OCI-LY7 (cell line): ENCODE results near the gene KIN. TPM values are rescaled to one million over a fixed set of nuclear protein-coding genes. Genes with fewer than 3 reads are reported as not detected.
"Not testable (repeated sequence)": the region's sequence is repeated elsewhere in the genome, so short reads cannot be mapped to it uniquely, and the experiment has no call there.

Experiments
- BruUV-seq: library from RNA; stranded (reverse); fragments of 400-500 nt; replicated peaks from 2 replicates; lab custom pipeline; 2021; lab: Mats Ljungman, UMichigan
- CTCF ChIA-PET: fragments of 300-600 bp; sonication (Branson Sonifier 250); formaldehyde crosslinking; loops from one replicate; lab custom pipeline; 2022; ENCODE audit warnings: antibody characterized with exemption; ENCODE audit not compliant: unreplicated experiment; lab: Charles Lee
- POLR2A ChIA-PET: fragments of 300-600 bp; sonication (Branson Sonifier 250); formaldehyde crosslinking; loops from one replicate; lab custom pipeline; 2022; ENCODE audit warnings: antibody characterized with exemption; lab: Charles Lee
- DNase-seq: peaks from one replicate; pipeline ENCODE4 v3.0.0-alpha.2; 2015; ENCODE audit warnings: low spot score
- H2AFZ ChIP-seq: fragments of 200-600 bp; sonication (generic), shearing (Covaris generic); 2 replicates; pipeline ENCODE4 v1.6.1; 2014; ENCODE audit warnings: mild to moderate bottlenecking, antibody characterized with exemption, low read length, moderate library complexity
- H3K27ac ChIP-seq: fragments of 200-600 bp; sonication (generic); 2 replicates; pipeline ENCODE4 v1.5.1; 2014; ENCODE audit warnings: mixed run types, low read depth, mild to moderate bottlenecking, moderate library complexity, low read length, inconsistent platforms; ENCODE audit not compliant: poor library complexity, severe bottlenecking
- H3K36me3 ChIP-seq: fragments of 200-600 bp; sonication (generic); 2 replicates; pipeline ENCODE4 v1.6.1; 2014; ENCODE audit warnings: mild to moderate bottlenecking, antibody characterized with exemption, low read length, moderate library complexity, mixed read lengths; ENCODE audit not compliant: insufficient read depth
- H3K4me1 ChIP-seq: fragments of 200-600 bp; sonication (generic); 2 replicates; pipeline ENCODE4 v1.5.1; 2014; ENCODE audit warnings: mild to moderate bottlenecking, low read length; ENCODE audit not compliant: insufficient read depth, poor library complexity, severe bottlenecking
- H3K4me2 ChIP-seq: fragments of 200-600 bp; sonication (generic); 2 replicates; pipeline ENCODE4 v1.6.1; 2014; ENCODE audit warnings: mild to moderate bottlenecking, low read length
- H3K4me3 ChIP-seq: fragments of 200-600 bp; sonication (generic); 2 replicates; pipeline ENCODE4 v1.5.1; 2014; ENCODE audit warnings: mild to moderate bottlenecking, low read depth, low read length; ENCODE audit not compliant: poor library complexity, severe bottlenecking
- H3K79me2 ChIP-seq: fragments of 200-600 bp; sonication (generic); 2 replicates; pipeline ENCODE4 v1.6.1; 2016; ENCODE audit warnings: low read depth, mild to moderate bottlenecking, low read length, moderate library complexity, mixed read lengths; ENCODE audit not compliant: insufficient read depth
- H3K9me2 ChIP-seq: fragments of 200-600 bp; sonication (generic); 2 replicates; pipeline ENCODE4 v1.6.1; 2016; ENCODE audit warnings: mild to moderate bottlenecking, low read length, mixed read lengths; ENCODE audit not compliant: insufficient read depth
- H3K9me3 ChIP-seq: fragments of 200-600 bp; sonication (generic); 2 replicates; pipeline ENCODE4 v1.6.1; 2014; ENCODE audit warnings: mild to moderate bottlenecking, mixed run types, low read length, mixed read lengths
- H4K20me1 ChIP-seq: fragments of 200-600 bp; sonication (generic); 2 replicates; pipeline ENCODE4 v1.6.1; 2014; ENCODE audit warnings: mild to moderate bottlenecking, antibody characterized with exemption, low read length, moderate library complexity, mixed read lengths; ENCODE audit not compliant: insufficient read depth
- EZH2phosphoT487 ChIP-seq: fragments of 200-600 bp; sonication (generic); IDR thresholded peaks from 2 replicates; pipeline ENCODE4 v1.6.1; 2018; ENCODE audit warnings: low read depth, borderline replicate concordance, mild to moderate bottlenecking, mixed run types, antibody characterized with exemption, low read length, moderate library complexity, mixed read lengths
- intact Hi-C: fragments of 100-400 bp; cut with micrococcal nuclease; formaldehyde crosslinking; loops from one replicate; pipeline ENCODE4 v1.10.0; 2022; ENCODE audit not compliant: unreplicated experiment
- total RNA-seq, 2 experiments: library from RNA; depleted of rRNA in 1 of 2; stranded (reverse); fragments of >200 nt in 1 of 2; shearing (Covaris generic) in 1 of 2; gene quantifications; 2 replicates each; pipeline ENCODE4 v1.2.3, GENCODE V29; 2014 to 2022
- TF ChIP-seq, protein P1 (sequence below): fragments of 200-600 bp; sonication (generic); conservative IDR thresholded peaks from 2 replicates; pipeline ENCODE4 v1.5.1; 2014; ENCODE audit warnings: mild to moderate bottlenecking, antibody characterized with exemption, low read length, moderate library complexity, mixed read lengths

The KIN gene
- total RNA-seq, 2 experiments from 2014 or later, result 12.0 to 15.5 TPM

DNA sequence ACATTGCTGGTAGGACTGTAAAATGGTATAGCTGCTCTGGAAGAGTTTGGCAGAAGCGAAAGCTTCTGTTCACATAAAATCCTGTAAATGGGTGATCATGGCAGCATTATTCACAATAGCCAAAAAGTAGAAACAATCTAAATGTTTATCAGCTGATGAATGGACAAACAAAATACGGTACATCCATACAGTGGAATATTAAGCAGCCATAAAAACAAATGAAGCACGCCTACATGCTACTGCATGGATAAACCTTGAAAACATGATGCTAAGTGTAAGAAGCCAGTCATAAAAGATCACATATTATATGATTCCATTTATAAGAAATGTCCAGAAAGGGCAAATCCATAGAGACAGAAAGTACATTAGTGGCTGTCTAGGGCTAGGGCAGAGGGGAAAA lies 32.7 kb downstream of the KIN start:
- DNase-seq, result no peak
- H2AFZ ChIP-seq, result no peak overlapping the region
- no peaks in the 10 kb centered on the region for H4K20me1 ChIP-seq
- CTCF ChIA-PET, result no interaction called here
- POLR2A ChIA-PET, result no interaction called here
- H3K36me3 ChIP-seq, result peaks cover 77% of the 10 kb centered on the region
- no peaks in the 10 kb centered on the region for H3K9me2 ChIP-seq
- H3K4me1 ChIP-seq, result no peaks in the 10 kb centered on the region
- TF ChIP-seq, protein P1, sequence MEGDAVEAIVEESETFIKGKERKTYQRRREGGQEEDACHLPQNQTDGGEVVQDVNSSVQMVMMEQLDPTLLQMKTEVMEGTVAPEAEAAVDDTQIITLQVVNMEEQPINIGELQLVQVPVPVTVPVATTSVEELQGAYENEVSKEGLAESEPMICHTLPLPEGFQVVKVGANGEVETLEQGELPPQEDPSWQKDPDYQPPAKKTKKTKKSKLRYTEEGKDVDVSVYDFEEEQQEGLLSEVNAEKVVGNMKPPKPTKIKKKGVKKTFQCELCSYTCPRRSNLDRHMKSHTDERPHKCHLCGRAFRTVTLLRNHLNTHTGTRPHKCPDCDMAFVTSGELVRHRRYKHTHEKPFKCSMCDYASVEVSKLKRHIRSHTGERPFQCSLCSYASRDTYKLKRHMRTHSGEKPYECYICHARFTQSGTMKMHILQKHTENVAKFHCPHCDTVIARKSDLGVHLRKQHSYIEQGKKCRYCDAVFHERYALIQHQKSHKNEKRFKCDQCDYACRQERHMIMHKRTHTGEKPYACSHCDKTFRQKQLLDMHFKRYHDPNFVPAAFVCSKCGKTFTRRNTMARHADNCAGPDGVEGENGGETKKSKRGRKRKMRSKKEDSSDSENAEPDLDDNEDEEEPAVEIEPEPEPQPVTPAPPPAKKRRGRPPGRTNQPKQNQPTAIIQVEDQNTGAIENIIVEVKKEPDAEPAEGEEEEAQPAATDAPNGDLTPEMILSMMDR, result no peak
- TF ChIP-seq EZH2phosphoT487, result no peak
- H3K4me2 ChIP-seq, result no peak overlapping the region
- H3K27ac ChIP-seq, result no peak overlapping the region
- no peak overlapping the region for H3K4me3 ChIP-seq
- intact Hi-C loops, result loop anchor here (10.0 kb wide), 1 partner anchor 210 kb away; no protein-coding TSS in a partner anchor
- BruUV-seq, result no TSS peak
- no peaks in the 10 kb centered on the region for H3K9me3 ChIP-seq
- H3K79me2 ChIP-seq, result no peaks in the 10 kb centered on the region

DNA sequence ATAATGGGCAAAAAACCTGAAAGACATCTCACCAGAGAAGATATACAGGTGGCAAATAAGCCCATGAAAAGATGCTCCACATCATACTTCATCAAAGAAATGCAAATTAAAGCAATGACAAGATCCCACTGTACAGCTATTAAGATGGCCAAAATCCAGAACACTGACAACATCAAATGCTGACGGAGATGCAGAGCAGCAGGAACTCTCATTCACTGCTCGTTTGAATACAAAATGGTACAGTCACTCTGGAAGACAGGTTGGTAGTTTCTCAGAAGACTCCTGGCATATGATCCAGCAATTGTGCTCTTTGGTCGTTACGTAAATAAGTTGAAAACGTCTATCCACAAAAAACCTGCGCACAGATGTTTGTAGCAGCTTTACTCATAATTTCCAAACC lies 35.5 kb downstream of the KIN start:
- Histone ChIP-seq H4K20me1 (no peaks in the 10 kb centered on the region), H3K9me3 (no peaks in the 10 kb centered on the region), H3K4me3 (no peak overlapping the region), H3K27ac (no peak overlapping the region), H3K36me3 (peaks cover 52% of the 10 kb centered on the region), H3K79me2 (no peaks in the 10 kb centered on the region), H2AFZ (no peak overlapping the region), H3K4me1 (no peaks in the 10 kb centered on the region), H3K9me2 (no peaks in the 10 kb centered on the region), H3K4me2 (no peak overlapping the region)
- ChIA-PET CTCF (interaction anchor here (0.8 kb wide), 1 partner anchor 227 kb away, joined by 3 read pairs; no protein-coding TSS in a partner anchor), POLR2A (interaction anchor here (1.2 kb wide), 1 partner anchor 14 kb away, joined by 4 read pairs; no protein-coding TSS in a partner anchor)
- no peak for DNase-seq
- TF ChIP-seq, protein P1, result no peak
- TF ChIP-seq EZH2phosphoT487, result no peak
- intact Hi-C loops, result loop anchor here (10.0 kb wide), 1 partner anchor 213 kb away; no protein-coding TSS in a partner anchor
- no TSS peak for BruUV-seq

- intact Hi-C loops, result loop anchor here (10.0 kb wide), 1 partner anchor 215 kb away; no protein-coding TSS in a partner anchor
Observed at GRCh38 chr10:7750222-7750621, 37.6 kb downstream of the KIN start.

GRCh38 chr10:7748637-7749036 lies 39.2 kb downstream of the KIN start:
- H3K4me2 ChIP-seq, H3K27ac ChIP-seq, H3K9me2 ChIP-seq, DNase-seq, H3K4me1 ChIP-seq, H3K9me3 ChIP-seq, H3K79me2 ChIP-seq, CTCF ChIA-PET, H4K20me1 ChIP-seq, BruUV-seq, POLR2A ChIA-PET, H3K4me3 ChIP-seq, intact Hi-C loops, H2AFZ ChIP-seq: not testable (repeated sequence)
- H3K36me3 ChIP-seq, result peaks cover 22% of the 10 kb centered on the region

More at GRCh38 chr10:7750222-7750621, 37.6 kb downstream of the KIN start:
- no TSS peak for BruUV-seq
- no peak overlapping the region for H3K27ac ChIP-seq
- H3K9me3 ChIP-seq, result no peaks in the 10 kb centered on the region
- DNase-seq, result no peak
- H4K20me1 ChIP-seq, result no peaks in the 10 kb centered on the region
- no peak overlapping the region for H3K4me3 ChIP-seq
- no peaks in the 10 kb centered on the region for H3K79me2 ChIP-seq
- no peak overlapping the region for H2AFZ ChIP-seq
- H3K9me2 ChIP-seq, result no peaks in the 10 kb centered on the region
- TF ChIP-seq, protein P1, result no peak
- no peak for TF ChIP-seq EZH2phosphoT487
- POLR2A ChIA-PET, result interaction anchor here (0.9 kb wide), 1 partner anchor 103 kb away, joined by 5 read pairs; no protein-coding TSS in a partner anchor
- no peaks in the 10 kb centered on the region for H3K4me1 ChIP-seq
- H3K4me2 ChIP-seq, result no peak overlapping the region
- CTCF ChIA-PET, result no interaction called here
- peaks cover 32% of the 10 kb centered on the region for H3K36me3 ChIP-seq
